Non-pigmented ciliary epithelial cell (primary cell): Measurements from ENCODE around the gene CFAP251.
"Not testable (repeated sequence)": the region's sequence is repeated elsewhere in the genome, so short reads cannot be mapped to it uniquely, and the experiment has no call there.

ENCODE experiments used
- DNase-seq: peaks from one replicate; pipeline ENCODE4 v3.0.0-alpha.2; 2010; ENCODE audit warnings: low read depth

CFAP251 gene

GRCh38 chr12:121917950-121918678, at the start of gene CFAP251:
TSS of gene CFAP251 (plus strand) at chr12:121918592. CDS start at chr12:121921306, 2,714 bp downstream.
- no peak for DNase-seq

- not testable (repeated sequence) for DNase-seq
Measured at GRCh38 chr12:121869229-121869628, 49.2 kb upstream of the CFAP251 start.

DNA sequence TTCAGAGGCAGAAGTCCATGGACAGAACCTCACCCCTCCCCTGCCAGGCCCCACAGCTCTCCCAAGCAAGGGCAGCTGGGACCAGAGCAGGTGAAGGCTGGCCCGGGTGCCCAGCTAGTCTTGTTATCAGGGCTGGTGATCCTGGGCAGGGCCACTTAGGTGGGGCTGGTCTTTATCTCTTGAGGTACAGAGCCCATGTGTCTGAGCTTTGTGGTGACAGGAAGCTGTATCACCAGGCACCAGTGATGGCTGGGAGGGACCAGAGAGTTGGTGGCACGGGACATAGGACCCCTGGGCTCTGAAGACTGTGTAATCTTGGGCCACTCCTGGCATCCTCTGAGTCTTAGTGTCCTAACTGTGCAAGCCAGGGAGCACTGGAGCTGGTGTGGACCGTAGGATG, 46.9 kb upstream of the CFAP251 start:
- no peak for DNase-seq

- DNase-seq, result peak; percentile 95
Measured at GRCh38 chr12:121872546-121873215, 45.7 kb upstream of the CFAP251 start.

DNA sequence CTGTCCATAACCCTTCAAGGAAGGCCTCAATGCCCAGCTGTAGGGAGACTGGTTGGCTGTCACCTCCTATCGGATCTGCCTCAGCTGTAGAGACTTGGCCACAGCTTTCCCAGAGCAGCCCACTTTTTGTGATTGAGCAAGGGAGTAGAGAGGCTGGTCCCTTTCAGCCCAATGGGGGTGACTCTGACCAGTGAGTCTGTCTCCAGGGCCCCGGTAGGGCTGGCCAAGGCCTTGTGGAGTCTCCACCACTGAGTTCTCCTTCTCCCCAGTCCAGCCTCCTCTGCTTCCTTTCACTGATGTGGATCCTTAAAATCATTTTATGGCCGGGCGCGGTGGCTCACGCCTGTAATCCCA, 45.2 kb upstream of the CFAP251 start:
- no peak for DNase-seq

GRCh38 chr12:121874071-121874470, 44.3 kb upstream of the CFAP251 start:
- no peak for DNase-seq

GRCh38 chr12:121875582-121875981, 42.8 kb upstream of the CFAP251 start:
- DNase-seq, result no peak

DNA sequence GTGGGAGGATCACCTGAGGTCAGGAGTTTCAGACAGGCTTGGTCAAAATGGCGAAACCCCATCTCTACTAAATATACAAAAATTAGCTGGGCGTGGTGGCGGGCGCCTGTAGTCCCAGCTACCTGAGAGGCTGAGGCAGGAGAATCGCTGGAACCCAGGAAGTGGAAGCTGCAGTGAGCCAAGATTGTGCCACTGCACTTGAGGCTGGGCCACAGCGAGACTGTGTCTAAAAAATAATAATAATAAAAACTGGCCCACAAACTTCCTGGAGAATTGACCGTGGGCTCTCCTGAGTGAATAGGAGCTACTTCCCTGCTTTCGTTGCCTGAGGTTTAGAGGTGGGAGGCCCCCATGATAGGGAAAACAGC, 42.3 kb upstream of the CFAP251 start:
- DNase-seq, result not testable (repeated sequence)

GRCh38 chr12:121883315-121883660, 35.1 kb upstream of the CFAP251 start:
- DNase-seq, result no peak

GRCh38 chr12:121885129-121885528, 33.3 kb upstream of the CFAP251 start:
- DNase-seq, result not testable (repeated sequence)

DNA sequence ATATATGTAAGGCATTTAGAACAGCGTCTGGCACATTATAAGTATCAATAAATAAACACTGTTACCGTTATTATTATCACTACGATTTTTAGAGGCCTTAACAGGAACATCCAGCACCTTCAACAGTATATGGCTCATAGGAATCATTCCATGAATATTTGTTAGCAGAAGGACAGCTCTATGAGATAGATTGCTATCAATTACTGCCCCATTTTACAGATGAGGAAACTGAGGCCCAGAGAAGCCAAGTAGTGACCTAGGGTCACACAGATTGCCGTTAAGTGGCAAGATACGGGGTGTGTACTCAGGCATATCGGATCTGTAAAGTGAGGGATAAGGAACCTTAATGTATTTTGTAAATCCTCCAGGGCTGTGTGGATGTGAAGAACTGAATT, 30.3 kb upstream of the CFAP251 start:
- no peak for DNase-seq

GRCh38 chr12:121888478-121889273, 29.7 kb upstream of the CFAP251 start, which contains the start of gene PSMD9:
TSS of gene PSMD9 (plus strand) at chr12:121888790. CDS start at chr12:121888857, 67 bp downstream.
- peak; percentile 89 for DNase-seq

- DNase-seq, result no peak
Measured at GRCh38 chr12:121889274-121889624, 29.1 kb upstream of the CFAP251 start.

GRCh38 chr12:121889661-121890060, 28.7 kb upstream of the CFAP251 start:
- not testable (repeated sequence) for DNase-seq

- no peak for DNase-seq
Measured at GRCh38 chr12:121892673-121893561, 25.5 kb upstream of the CFAP251 start.

GRCh38 chr12:121893961-121894460, 24.4 kb upstream of the CFAP251 start:
- DNase-seq, result no peak

- DNase-seq, result no peak
Measured at GRCh38 chr12:121894633-121895032, 23.8 kb upstream of the CFAP251 start.

GRCh38 chr12:121898287-121898686, 20.1 kb upstream of the CFAP251 start:
- no peak for DNase-seq

GRCh38 chr12:121899590-121899989, 18.8 kb upstream of the CFAP251 start:
- no peak for DNase-seq

- DNase-seq, result no peak
Measured at GRCh38 chr12:121903202-121903601, 15.2 kb upstream of the CFAP251 start.

DNA sequence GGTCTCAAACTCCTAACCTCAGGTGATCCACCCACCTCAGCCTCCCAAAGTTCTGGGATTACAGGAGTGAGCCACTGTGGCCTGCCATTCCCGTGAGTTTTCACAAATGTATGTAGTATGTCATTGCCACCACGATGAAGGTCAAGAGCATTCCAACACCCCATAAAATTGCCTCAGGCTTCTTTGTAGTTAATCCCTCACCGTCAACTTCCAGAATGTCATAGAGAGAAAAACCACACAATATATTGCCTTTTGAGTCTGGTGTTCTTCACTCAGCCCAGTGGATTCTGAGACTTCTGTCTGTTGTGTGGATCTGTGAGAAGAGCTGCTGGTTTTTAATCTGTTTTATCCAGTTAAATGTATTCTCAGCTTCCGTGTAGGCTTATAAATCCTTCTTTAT, 12.6 kb upstream of the CFAP251 start:
- no peak for DNase-seq

DNA sequence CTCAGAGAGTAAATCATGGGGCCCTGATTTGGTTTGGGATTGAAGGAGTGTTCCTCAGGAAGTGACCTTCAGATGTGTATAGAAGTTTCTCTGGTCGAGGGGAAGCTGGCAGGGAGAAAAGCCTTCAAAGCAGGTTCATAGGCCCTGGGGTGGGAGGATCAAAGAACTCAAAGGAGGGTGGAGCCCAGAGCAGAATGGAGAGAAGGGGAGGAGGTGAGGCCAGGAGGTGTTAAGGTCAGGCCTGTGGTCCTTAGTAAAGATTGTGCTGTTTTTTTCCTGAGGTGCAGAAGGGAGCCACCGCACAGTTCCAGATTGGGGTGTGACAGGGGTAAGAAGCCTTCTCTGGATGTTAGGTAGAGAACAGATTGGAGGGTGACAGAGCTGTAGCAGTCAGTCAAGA, 9.7 kb upstream of the CFAP251 start:
- no peak for DNase-seq
